HEK293T (cell line): Measurements from ENCODE around the gene COX6A1.

Experiments used
- CTCF ChIA-PET: fragments of 350-600 bp; formaldehyde crosslinking; extraction: SDS; loops from one replicate; lab custom pipeline; 2021; ENCODE audit warnings: antibody characterized with exemption, inconsistent platforms; lab: Yijun Ruan, JAX
- POLR2A ChIA-PET: fragments of 350-600 bp; formaldehyde crosslinking; extraction: SDS; loops from one replicate; lab custom pipeline; 2020; ENCODE audit warnings: antibody characterized with exemption, inconsistent platforms; lab: Yijun Ruan, JAX
- DNase-seq: peaks from one replicate; pipeline ENCODE4 v3.0.0; 2012; ENCODE audit warnings: mixed read lengths; ENCODE audit errors: extremely low spot score
- ARNT ChIP-seq: fragments of 450-650 bp; IDR thresholded peaks from 2 replicates; pipeline ENCODE4 v1.6.1; 2017; ENCODE audit warnings: mild to moderate bottlenecking
- BHLHE40 ChIP-seq: fragments of 450-650 bp; IDR thresholded peaks from 2 replicates; pipeline ENCODE4 v1.6.1; 2016; ENCODE audit warnings: mild to moderate bottlenecking, moderate library complexity, borderline replicate concordance
- CTBP1 ChIP-seq: fragments of 450-650 bp; IDR thresholded peaks from 2 replicates; pipeline ENCODE4 v1.6.1; 2016; ENCODE audit warnings: borderline replicate concordance
- ELF4 ChIP-seq: fragments of 450-650 bp; IDR thresholded peaks from 2 replicates; pipeline ENCODE4 v1.6.1; 2017; ENCODE audit warnings: antibody characterized with exemption
- FOXA1 ChIP-seq: fragments of 450-650 bp; IDR thresholded peaks from 2 replicates; pipeline ENCODE4 v1.6.1; 2016; ENCODE audit warnings: mild to moderate bottlenecking
- FOXK2 ChIP-seq: fragments of 450-650 bp; IDR thresholded peaks from 2 replicates; pipeline ENCODE4 v1.6.1; 2016; ENCODE audit warnings: mild to moderate bottlenecking
- FOXM1 ChIP-seq: fragments of 450-650 bp; IDR thresholded peaks from 2 replicates; pipeline ENCODE4 v1.6.1; 2017; ENCODE audit warnings: mild to moderate bottlenecking, borderline replicate concordance
- HDGF ChIP-seq: fragments of 450-650 bp; IDR thresholded peaks from 2 replicates; pipeline ENCODE4 v1.6.1; 2017; ENCODE audit warnings: antibody characterized with exemption, borderline replicate concordance
- L3MBTL2 ChIP-seq: fragments of 450-650 bp; conservative IDR thresholded peaks from 2 replicates; pipeline ENCODE4 v1.6.1; 2016; ENCODE audit warnings: mild to moderate bottlenecking
- LEF1 ChIP-seq: fragments of 450-650 bp; IDR thresholded peaks from 2 replicates; pipeline ENCODE4 v1.6.1; 2017; ENCODE audit warnings: mild to moderate bottlenecking, borderline replicate concordance
- NFRKB ChIP-seq: fragments of 450-650 bp; IDR thresholded peaks from 2 replicates; pipeline ENCODE4 v1.6.1; 2016; ENCODE audit warnings: mild to moderate bottlenecking, moderate library complexity
- PKNOX1 ChIP-seq: fragments of 450-650 bp; IDR thresholded peaks from 2 replicates; pipeline ENCODE4 v1.6.1; 2016
- SP1 ChIP-seq: fragments of 450-650 bp; IDR thresholded peaks from 2 replicates; pipeline ENCODE4 v1.6.1; 2017
- SUZ12 ChIP-seq: fragments of 450-650 bp; IDR thresholded peaks from 2 replicates; pipeline ENCODE4 v1.6.1; 2016; ENCODE audit warnings: mild to moderate bottlenecking
- TARDBP ChIP-seq: fragments of 450-650 bp; IDR thresholded peaks from 2 replicates; pipeline ENCODE4 v1.6.1; 2016
- ZNF384 ChIP-seq: fragments of 450-650 bp; IDR thresholded peaks from 2 replicates; pipeline ENCODE4 v1.6.1; 2016

Gene COX6A1

DNA sequence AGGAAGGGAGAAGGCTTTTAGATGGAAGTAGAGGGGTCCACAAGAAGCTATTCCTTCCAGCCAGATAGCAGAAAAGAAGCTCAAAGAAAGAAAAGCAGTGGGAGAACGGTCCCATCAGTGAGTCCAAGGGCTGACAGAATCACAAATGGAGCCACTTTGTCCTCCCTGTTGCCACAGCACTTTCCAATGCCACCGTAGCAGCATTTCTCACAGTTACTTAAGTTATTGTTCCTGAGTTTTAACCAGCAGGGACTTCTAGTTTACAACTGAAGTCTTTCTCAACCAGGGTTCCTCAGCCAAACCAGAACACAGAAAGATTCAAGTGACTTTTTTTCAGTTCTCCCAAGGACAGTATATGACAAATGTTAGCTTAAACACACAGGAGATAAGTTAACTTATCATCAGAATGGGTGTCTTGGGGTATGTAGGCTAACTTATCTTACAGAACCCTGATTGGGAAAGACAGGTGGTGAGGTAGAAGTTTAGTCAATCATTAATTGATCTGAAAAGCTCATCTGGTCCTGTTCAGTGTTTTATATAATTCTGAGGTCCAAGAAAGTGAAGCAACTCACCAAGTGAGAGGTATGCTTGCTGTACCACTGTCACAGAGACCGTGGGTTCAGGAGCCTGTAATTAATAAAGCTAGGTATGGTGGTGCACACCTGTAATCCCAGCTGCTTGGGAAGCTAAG is 15.3 kb downstream of the COX6A1 start:
- CTCF ChIA-PET, result interaction anchor here (0.7 to 1.4 kb wide), 2 partner anchors 13 to 180 kb away, joined by 4 to 5 read pairs; no protein-coding TSS in a partner anchor
- POLR2A ChIA-PET, result no interaction called here
- DNase-seq, result no peak
- TF ChIP-seq LEF1 (no peak), FOXM1 (no peak), BHLHE40 (no peak), ZNF384 (no peak), L3MBTL2 (no peak), SUZ12 (no peak), FOXK2 (no peak), ARNT (no peak), PKNOX1 (no peak), SP1 (no peak), TARDBP (no peak), ELF4 (no peak), NFRKB (no peak), FOXA1 (no peak)

- ChIA-PET POLR2A (no interaction called here), CTCF (interaction anchor here (1.4 kb wide), 1 partner anchor 12 kb away, joined by 5 read pairs; no protein-coding TSS in a partner anchor)
- TF ChIP-seq FOXK2 (no peak), SP1 (no peak), FOXA1 (no peak), ZNF384 (no peak), L3MBTL2 (no peak), PKNOX1 (no peak), HDGF (no peak)
- peak; percentile 53 for DNase-seq
Measured at GRCh38 chr12:120453977-120454376, 16.1 kb downstream of the COX6A1 start.

- ChIA-PET CTCF (no interaction called here), POLR2A (no interaction called here)
- no peak for TF ChIP-seq CTBP1
- no peak for DNase-seq
Measured at GRCh38 chr12:120455302-120455701, 17.4 kb downstream of the COX6A1 start.

DNA sequence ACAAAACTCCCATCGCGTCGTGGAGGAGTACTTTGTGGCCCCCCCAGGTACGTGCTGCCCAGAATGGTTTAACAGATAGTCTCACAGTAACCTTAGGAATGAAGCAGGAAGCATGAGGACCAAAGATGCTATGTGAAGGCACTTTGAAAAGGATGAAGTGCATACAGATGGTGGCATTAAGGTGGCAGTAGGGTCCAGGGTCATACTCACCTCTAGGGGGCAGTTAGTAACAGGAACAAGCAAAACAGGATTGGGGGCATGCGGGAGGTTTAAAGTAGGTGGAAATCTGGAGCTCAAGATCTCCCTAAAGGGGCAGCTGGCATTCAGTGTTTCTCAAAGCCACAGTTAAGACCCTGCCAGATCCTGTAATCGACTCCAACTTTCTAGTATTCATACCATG is 19.2 kb downstream of the COX6A1 start:
- TF ChIP-seq LEF1, result no peak
- TF ChIP-seq HDGF, result no peak
- no peak for TF ChIP-seq ZNF384
- no peak for TF ChIP-seq L3MBTL2
- TF ChIP-seq TARDBP, result no peak
- TF ChIP-seq NFRKB, result no peak
- DNase-seq, result peak; percentile 27
- ChIA-PET CTCF (interaction anchor here (0.6 to 2.1 kb wide), 7 partner anchors 9 to 39 kb away, joined by 3 to 7 read pairs (median 4); partner anchors contain the start of gene SRSF9), POLR2A (interaction anchor here (1.3 to 2.2 kb wide), 2 partner anchors 11 to 34 kb away, joined by 3 to 6 read pairs; no protein-coding TSS in a partner anchor)

DNA sequence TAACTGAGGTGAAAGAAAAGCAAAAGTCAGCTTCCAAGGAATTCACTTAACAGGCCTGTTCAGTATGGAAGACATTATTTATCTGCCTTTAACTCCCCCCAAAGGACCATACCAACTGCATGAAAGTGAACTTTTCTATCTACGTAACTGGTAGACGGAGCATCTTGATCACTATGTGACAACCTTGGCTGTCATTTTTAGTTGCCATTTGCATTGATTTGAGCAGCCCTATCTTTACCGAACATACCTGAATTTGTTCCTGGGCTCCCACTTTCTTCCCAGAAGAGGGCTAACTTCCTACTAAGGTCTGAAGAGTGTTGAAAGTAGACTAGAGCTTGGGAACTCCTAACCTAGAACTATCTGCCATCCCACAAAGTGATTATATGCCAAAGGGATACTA is 22.2 kb downstream of the COX6A1 start:
- TF ChIP-seq L3MBTL2 (no peak), SP1 (no peak), ELF4 (no peak), FOXK2 (no peak), FOXA1 (no peak), FOXM1 (no peak), TARDBP (no peak)
- ChIA-PET POLR2A (no interaction called here), CTCF (interaction anchor here (0.7 to 2.4 kb wide), 2 partner anchors 9 to 191 kb away, joined by 3 to 7 read pairs; no protein-coding TSS in a partner anchor)
- DNase-seq, result no peak

DNA sequence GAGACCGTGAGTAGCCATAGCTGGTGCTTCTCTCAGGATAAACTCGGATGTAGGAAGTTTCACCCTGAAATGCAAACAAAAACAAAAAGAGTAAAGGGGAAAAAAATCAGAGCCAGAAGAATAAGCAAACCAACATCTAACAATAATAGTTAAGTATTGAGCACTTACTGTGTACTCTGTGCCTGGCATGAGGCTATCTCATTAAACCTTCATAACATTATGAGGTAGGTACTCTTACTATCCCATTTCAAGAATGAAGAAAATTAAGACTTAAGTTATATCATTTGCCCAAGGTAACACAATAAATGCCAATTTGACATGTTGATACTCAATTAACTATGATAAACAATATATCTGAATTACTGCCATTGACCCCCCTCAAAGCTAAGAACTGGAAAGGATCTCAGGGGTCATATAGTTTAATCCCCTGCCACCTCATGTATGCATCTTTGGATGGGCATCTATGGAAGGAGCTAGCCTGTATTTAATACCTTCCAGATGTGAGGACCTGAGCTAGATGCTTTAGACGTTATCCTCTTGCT is 24.3 kb downstream of the COX6A1 start:
- CTCF ChIA-PET, result no interaction called here
- TF ChIP-seq FOXK2, result no peak
- POLR2A ChIA-PET, result interaction anchor here (0.7 to 2.2 kb wide), 3 partner anchors 10 to 171 kb away, joined by 3 to 8 read pairs (median 4); partner anchors contain the start of genes RNU4-1 and RNU4-2
- DNase-seq, result no peak

DNA sequence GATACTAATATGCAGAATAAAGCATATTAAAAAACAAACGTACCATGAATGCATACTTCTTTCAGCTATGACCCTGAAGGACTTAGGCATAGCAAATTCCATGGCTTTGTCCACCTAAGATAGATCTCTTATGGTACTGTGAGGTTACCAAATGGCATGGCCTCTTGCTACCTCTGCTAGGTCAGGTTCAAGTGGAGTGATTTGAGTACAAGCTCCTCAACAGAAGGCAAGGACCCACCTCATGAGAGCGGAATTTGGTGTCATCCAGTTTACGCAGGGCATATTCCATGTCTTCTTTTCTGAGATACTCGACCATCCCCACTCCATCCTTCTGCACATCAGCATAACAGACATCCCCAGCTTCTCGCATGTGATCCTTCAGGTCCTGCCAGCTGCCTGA is 25.8 kb downstream of the COX6A1 start:
- ChIA-PET POLR2A (interaction anchor here (2.2 kb wide), 1 partner anchor 172 kb away, joined by 8 read pairs; the partner anchor contains the start of genes RNU4-1 and RNU4-2), CTCF (interaction anchor here (1.1 kb wide), 1 partner anchor 25 kb away, joined by 3 read pairs; no protein-coding TSS in a partner anchor)
- DNase-seq, result no peak
- no peak for TF ChIP-seq FOXM1
- TF ChIP-seq TARDBP, result no peak
- TF ChIP-seq CTBP1, result no peak
- TF ChIP-seq FOXA1, result no peak
- TF ChIP-seq HDGF, result no peak
- no peak for TF ChIP-seq PKNOX1
- TF ChIP-seq L3MBTL2, result no peak
- no peak for TF ChIP-seq FOXK2
- no peak for TF ChIP-seq LEF1
- TF ChIP-seq ZNF384, result no peak
- TF ChIP-seq ELF4, result no peak
- TF ChIP-seq BHLHE40, result no peak
- TF ChIP-seq NFRKB, result no peak
